Suprapubic skin (tissue), 4 donors: Measurements from ENCODE around the gene VPS9D1. TPM values are rescaled to one million over a fixed set of nuclear protein-coding genes. Genes with fewer than 3 reads are reported as not detected.

Experiments used
- DNase-seq, 2 donors: peaks; one replicate each; pipeline ENCODE4 v3.0.0-alpha.2; 2019; ENCODE audit warnings: low spot score in 2 of 2
- H3K27ac ChIP-seq: fragments of 200-600 bp; sonication (generic); one replicate; pipeline ENCODE4 v1.5.1; 2019
- H3K27me3 ChIP-seq: fragments of 200-600 bp; sonication (generic); one replicate; pipeline ENCODE4 v1.5.1; 2019
- H3K36me3 ChIP-seq: fragments of 200-600 bp; sonication (generic); one replicate; pipeline ENCODE4 v1.5.1; 2019
- H3K4me1 ChIP-seq: fragments of 200-600 bp; sonication (generic); one replicate; pipeline ENCODE4 v1.5.1; 2019
- H3K4me3 ChIP-seq: fragments of 200-600 bp; sonication (generic); one replicate; pipeline ENCODE4 v1.5.1; 2019; ENCODE audit warnings: mild to moderate bottlenecking
- H3K9me3 ChIP-seq: fragments of 200-600 bp; sonication (generic); one replicate; pipeline ENCODE4 v1.5.1; 2019
- EP300 ChIP-seq: sonication (generic); formaldehyde crosslinking; IDR thresholded peaks from one replicate; pipeline ENCODE4 v1.6.1; 2017; ENCODE audit warnings: antibody characterized with exemption
- POLR2A ChIP-seq, 2 donors: fragments of 450-650 bp; IDR thresholded peaks; one replicate each; pipeline ENCODE4 v1.6.1; 2017; ENCODE audit warnings: antibody characterized with exemption in 2 of 2, mild to moderate bottlenecking in 2 of 2, moderate library complexity in 2 of 2
- POLR2AphosphoS5 ChIP-seq, 3 donors: sonication (generic); formaldehyde crosslinking; IDR thresholded peaks; one replicate each; pipeline ENCODE4 v1.6.1; 2017; ENCODE audit warnings: antibody characterized with exemption in 3 of 3
- WGBS: methylation state at CpG from one replicate; pipeline ENCODE4 v1.1.5; 2018; 5-methylcytosine and 5-hydroxymethylcytosine counted together
- total RNA-seq, 4 donors: library from RNA; depleted of rRNA; stranded (reverse); fragments of >200 nt; gene quantifications; one replicate each; pipeline ENCODE4 v1.1.0, GENCODE V29; 2016
- TF ChIP-seq, protein P1 (sequence below), 2 donors: fragments of 200-600 bp in 1 of 2; fragments of 450-650 bp in 1 of 2; sonication (generic) in 1 of 2; IDR thresholded peaks; one replicate each; pipeline ENCODE4 v1.5.1; 2016 to 2019; ENCODE audit warnings: antibody characterized with exemption in 2 of 2, mild to moderate bottlenecking in 1 of 2, moderate library complexity in 1 of 2

The VPS9D1 gene
- total RNA-seq, 4 donors from 2014 or later, result 9.1 to 13.5 (median 10.2) TPM

DNA sequence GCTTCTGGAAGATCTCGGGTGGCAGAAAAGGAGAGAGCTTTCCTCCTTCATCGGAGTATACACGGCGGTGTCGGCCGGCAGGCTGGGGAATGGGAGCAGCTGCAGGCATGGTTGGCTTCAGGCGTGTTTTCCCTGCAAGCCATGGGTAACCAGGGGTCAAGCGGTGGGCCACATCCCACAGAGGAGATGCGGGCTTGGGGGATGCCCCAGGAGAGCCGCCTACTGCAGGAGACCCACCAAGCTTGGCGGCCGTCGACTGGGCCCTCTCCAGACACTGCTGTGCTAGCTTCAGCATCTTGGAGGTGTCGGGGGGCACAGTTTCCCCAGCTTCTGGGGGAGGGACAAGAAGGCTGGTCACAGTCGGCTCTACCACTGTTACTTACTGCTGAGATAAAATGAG is 4.2 kb downstream of the VPS9D1 start:
- Histone ChIP-seq H3K4me3 (no peak overlapping the region), H3K27ac (no peak overlapping the region), H3K27me3 (no peaks in the 10 kb centered on the region), H3K4me1 (peaks cover 28% of the 10 kb centered on the region), H3K9me3 (no peaks in the 10 kb centered on the region), H3K36me3 (no peaks in the 10 kb centered on the region)
- no peak for DNase-seq
- TF ChIP-seq EP300, result no peak
- TF ChIP-seq, protein P1, sequence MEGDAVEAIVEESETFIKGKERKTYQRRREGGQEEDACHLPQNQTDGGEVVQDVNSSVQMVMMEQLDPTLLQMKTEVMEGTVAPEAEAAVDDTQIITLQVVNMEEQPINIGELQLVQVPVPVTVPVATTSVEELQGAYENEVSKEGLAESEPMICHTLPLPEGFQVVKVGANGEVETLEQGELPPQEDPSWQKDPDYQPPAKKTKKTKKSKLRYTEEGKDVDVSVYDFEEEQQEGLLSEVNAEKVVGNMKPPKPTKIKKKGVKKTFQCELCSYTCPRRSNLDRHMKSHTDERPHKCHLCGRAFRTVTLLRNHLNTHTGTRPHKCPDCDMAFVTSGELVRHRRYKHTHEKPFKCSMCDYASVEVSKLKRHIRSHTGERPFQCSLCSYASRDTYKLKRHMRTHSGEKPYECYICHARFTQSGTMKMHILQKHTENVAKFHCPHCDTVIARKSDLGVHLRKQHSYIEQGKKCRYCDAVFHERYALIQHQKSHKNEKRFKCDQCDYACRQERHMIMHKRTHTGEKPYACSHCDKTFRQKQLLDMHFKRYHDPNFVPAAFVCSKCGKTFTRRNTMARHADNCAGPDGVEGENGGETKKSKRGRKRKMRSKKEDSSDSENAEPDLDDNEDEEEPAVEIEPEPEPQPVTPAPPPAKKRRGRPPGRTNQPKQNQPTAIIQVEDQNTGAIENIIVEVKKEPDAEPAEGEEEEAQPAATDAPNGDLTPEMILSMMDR (IDR thresholded peaks at IDR 0.05), result no peak
- no peak for TF ChIP-seq POLR2AphosphoS5 (IDR thresholded peaks at IDR 0.05)
- TF ChIP-seq POLR2A (IDR thresholded peaks at IDR 0.05), result no peak
- 94% methylated on average over 12 of the region's 15 CpGs for WGBS

GRCh38 chr16:89712274-89712781 is 8.4 kb downstream of the VPS9D1 start:
- Histone ChIP-seq H3K4me3 (peak overlapping the region; percentile 41), H3K9me3 (no peaks in the 10 kb centered on the region)
- WGBS, result 33% methylated on average over 12 of the region's 22 CpGs

DNA sequence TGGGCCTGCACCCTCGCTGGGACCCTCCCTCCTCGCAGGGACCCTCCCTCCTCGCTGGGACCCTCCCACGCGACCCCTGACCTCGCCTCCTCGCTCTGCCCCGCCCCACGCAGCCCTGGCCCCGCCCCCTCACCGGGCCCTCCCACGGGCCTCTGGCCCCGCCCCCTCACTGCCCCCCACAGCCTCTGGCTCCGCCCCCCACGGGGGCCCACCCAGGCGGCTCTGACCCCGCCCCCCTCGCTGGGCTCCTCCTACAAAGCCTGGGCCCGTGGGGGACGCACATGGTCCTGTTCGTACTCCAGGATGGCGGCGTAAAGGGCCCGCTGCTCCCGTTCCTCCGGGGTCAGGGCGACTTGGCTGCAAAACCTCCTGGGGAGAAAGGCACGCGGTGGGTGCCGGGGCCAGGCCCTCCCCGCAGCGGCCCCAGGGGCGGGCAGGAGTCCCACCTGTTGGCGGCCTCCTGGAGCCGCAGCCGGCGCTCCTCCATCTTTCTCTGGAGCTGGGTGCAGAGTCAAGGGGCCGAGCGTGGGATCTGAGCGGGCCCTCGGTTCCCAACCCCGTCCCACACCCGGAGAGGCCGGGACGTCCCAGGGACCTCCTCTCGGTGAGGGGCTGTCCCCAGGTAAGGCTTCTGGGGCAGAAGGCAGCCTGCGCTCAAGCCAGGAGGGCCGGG is 9.0 kb downstream of the VPS9D1 start:
- Histone ChIP-seq H3K36me3 (no peaks in the 10 kb centered on the region), H3K9me3 (no peaks in the 10 kb centered on the region), H3K4me1 (peaks cover 20% of the 10 kb centered on the region), H3K27ac (no peak overlapping the region), H3K27me3 (no peaks in the 10 kb centered on the region), H3K4me3 (peak overlapping the region; percentile 41)
- no peak for DNase-seq
- WGBS, result 4% methylated on average over 10 of the region's 48 CpGs
- TF ChIP-seq POLR2AphosphoS5 (IDR thresholded peaks at IDR 0.05), result no peak
- TF ChIP-seq, protein P1 (IDR thresholded peaks at IDR 0.05), result no peak
- TF ChIP-seq POLR2A (IDR thresholded peaks at IDR 0.05), result no peak
- no peak for TF ChIP-seq EP300

More at GRCh38 chr16:89712274-89712781, 8.4 kb downstream of the VPS9D1 start:
- no peak overlapping the region for H3K27ac ChIP-seq
- no peaks in the 10 kb centered on the region for H3K36me3 ChIP-seq
- H3K27me3 ChIP-seq, result no peaks in the 10 kb centered on the region
- TF ChIP-seq EP300 (no peak), POLR2AphosphoS5 (IDR thresholded peaks at IDR 0.05) (no peak), POLR2A (IDR thresholded peaks at IDR 0.05) (no peak)
- TF ChIP-seq, protein P1 (IDR thresholded peaks at IDR 0.05), result no peak
- DNase-seq, result no peak
- H3K4me1 ChIP-seq, result peaks cover 20% of the 10 kb centered on the region

GRCh38 chr16:89710709-89711564 is 9.8 kb downstream of the VPS9D1 start:
- Histone ChIP-seq H3K27me3 (no peaks in the 10 kb centered on the region), H3K9me3 (no peaks in the 10 kb centered on the region), H3K36me3 (no peaks in the 10 kb centered on the region), H3K27ac (no peak overlapping the region), H3K4me1 (peaks cover 20% of the 10 kb centered on the region), H3K4me3 (peak overlapping the region; percentile 41)
- TF ChIP-seq EP300, result no peak
- TF ChIP-seq, protein P1 (IDR thresholded peaks at IDR 0.05), result no peak
- no peak for TF ChIP-seq POLR2A (IDR thresholded peaks at IDR 0.05)
- no peak for TF ChIP-seq POLR2AphosphoS5 (IDR thresholded peaks at IDR 0.05)
- DNase-seq, result no peak
- 87% methylated on average over 45 of the region's 63 CpGs for WGBS
